ENCODE results near the gene LIG1.
"Not testable (repeated sequence)": the region's sequence is repeated elsewhere in the genome, so short reads cannot be mapped to it uniquely, and the experiment has no call there.

Gene LIG1

DNA sequence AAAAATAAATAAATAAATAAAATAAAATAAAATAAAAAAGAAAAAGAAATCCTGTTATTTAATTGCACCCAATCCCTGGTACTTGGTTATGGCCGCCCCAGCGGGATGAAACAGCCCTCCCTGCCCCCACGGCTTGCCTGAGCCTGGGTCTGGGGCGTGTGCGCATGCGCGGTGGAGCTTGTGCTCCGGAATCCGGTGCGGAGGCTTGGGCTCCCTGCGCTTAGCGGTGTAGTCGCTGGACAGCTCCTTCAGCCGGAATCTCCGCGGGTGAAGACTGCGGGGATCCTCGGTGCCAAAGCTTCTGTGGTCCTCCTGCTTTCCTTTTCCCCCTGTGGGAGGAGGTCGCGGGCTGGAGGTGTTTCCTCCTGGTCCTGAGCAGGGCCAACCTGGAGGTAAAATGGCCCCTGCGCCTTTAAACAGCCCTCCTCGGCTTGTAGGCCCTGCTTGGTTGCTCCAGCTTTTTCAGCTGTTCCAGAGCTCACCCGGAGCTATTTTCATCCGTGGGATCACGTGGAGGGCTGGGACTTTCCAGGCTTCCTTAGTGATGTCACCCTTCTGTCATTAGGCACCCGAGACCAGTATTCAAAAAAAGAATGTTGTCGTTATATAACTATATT lies 59.7 kb downstream of the LIG1 start, which contains the start of gene PLA2G4C:
TSS of gene PLA2G4C (minus strand) at position 468 of the 617 bp plus-strand sequence. CDS start 4,288 bp downstream, outside the sequence.
- Histone ChIP-seq H3K27ac (ENCODE audit: insufficient read depth, low read length, poor library complexity, severe bottlenecking) (peak within 1 kb of the TSS; percentile 60), H3K9me3 (ENCODE audit: control insufficient read depth, low read length) (no peaks in the 10 kb centered on the region), H3K36me3 (ENCODE audit: control insufficient read depth, insufficient read depth, low read length) (no peaks in the 10 kb centered on the region), H3K4me1 (ENCODE audit: control insufficient read depth, insufficient read depth, low read length, poor library complexity, severe bottlenecking) (peaks cover 7% of the 10 kb centered on the region), H3K4me3 (ENCODE audit: insufficient read depth, low read depth, low read length, poor library complexity, severe bottlenecking) (peak within 1 kb of the TSS; percentile 72), H3K27me3 (replicated peaks; ENCODE audit: control insufficient read depth, insufficient read depth, low read length, poor library complexity, severe bottlenecking) (no peaks in the 10 kb centered on the region)
- DNase-seq: peak; percentile 56 to 76 (median 57)

DNA sequence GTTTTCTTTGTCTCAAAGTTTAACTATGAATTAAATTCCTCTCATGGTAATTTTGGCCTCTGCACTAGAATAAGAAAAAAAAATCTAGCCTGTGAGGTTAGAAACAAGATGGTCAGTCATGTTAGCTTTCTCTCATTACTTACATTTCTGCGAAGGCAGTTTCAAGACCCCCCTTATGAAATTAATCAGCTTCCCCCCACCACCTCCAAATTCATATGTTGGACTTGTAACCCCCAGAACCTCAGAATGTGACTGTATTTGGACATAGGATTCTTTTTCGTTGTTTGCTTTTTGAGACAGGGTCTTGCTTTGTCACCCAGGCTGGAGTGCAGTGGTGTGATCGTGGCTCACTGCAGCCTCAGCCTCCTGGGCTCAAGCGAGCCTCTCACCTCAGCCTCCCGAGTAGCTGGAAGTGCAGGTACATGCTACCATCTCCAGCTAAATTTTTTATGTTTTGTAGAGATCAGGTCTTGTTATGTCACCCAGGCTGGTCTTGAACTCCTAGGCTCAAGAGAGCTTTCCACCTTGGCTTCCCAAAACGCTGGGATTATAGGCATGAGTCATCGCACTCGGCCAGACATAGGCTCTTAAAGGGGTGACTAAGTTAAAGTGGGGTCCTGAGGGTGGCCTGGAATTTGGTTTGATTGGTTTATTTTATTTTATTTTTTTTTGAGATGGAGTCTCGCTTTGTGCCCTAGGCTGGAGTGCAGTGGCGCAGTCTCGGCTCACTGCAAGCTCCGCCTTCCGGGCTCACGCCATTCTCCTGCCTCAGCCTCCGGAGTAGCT lies 61.0 kb downstream of the LIG1 start:
- H3K36me3 ChIP-seq (ENCODE audit: control insufficient read depth, insufficient read depth, low read length): no peaks in the 10 kb centered on the region
- no peak overlapping the region for H3K4me3 ChIP-seq (ENCODE audit: insufficient read depth, low read depth, low read length, poor library complexity, severe bottlenecking)
- no peaks in the 10 kb centered on the region for H3K27me3 ChIP-seq (replicated peaks; ENCODE audit: control insufficient read depth, insufficient read depth, low read length, poor library complexity, severe bottlenecking)
- H3K9me3 ChIP-seq (ENCODE audit: control insufficient read depth, low read length): no peaks in the 10 kb centered on the region
- no peak for DNase-seq
- H3K27ac ChIP-seq (ENCODE audit: insufficient read depth, low read length, poor library complexity, severe bottlenecking): no peak overlapping the region
- H3K4me1 ChIP-seq (ENCODE audit: control insufficient read depth, insufficient read depth, low read length, poor library complexity, severe bottlenecking): peaks cover 7% of the 10 kb centered on the region

DNA sequence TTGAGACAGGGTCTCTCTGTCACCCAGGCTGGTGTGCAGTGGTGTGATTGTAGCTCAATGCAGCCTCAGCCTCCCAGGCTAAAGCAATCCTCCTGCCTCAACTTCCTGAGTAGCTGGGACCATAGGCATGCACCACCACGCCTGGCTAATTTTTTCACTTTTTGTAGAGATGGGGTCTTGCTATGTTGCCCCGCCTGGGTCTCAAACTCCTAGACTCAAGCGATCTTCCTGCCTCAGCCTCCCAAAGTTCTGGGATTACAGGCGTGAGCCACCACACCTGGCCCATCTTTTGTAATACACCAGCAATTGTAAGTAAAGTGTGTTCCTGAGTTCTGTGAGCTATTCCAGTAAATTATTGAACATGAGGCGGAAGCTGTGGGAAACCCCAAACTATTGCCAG lies 66.2 kb downstream of the LIG1 start:
- DNase-seq: no peak
- Histone ChIP-seq H3K36me3 (ENCODE audit: control insufficient read depth, insufficient read depth, low read length) (no peaks in the 10 kb centered on the region), H3K4me3 (ENCODE audit: insufficient read depth, low read depth, low read length, poor library complexity, severe bottlenecking) (no peak overlapping the region), H3K4me1 (ENCODE audit: control insufficient read depth, insufficient read depth, low read length, poor library complexity, severe bottlenecking) (peaks cover 3% of the 10 kb centered on the region), H3K9me3 (ENCODE audit: control insufficient read depth, low read length) (no peaks in the 10 kb centered on the region), H3K27me3 (replicated peaks; ENCODE audit: control insufficient read depth, insufficient read depth, low read length, poor library complexity, severe bottlenecking) (no peaks in the 10 kb centered on the region), H3K27ac (ENCODE audit: insufficient read depth, low read length, poor library complexity, severe bottlenecking) (no peak overlapping the region)

DNA sequence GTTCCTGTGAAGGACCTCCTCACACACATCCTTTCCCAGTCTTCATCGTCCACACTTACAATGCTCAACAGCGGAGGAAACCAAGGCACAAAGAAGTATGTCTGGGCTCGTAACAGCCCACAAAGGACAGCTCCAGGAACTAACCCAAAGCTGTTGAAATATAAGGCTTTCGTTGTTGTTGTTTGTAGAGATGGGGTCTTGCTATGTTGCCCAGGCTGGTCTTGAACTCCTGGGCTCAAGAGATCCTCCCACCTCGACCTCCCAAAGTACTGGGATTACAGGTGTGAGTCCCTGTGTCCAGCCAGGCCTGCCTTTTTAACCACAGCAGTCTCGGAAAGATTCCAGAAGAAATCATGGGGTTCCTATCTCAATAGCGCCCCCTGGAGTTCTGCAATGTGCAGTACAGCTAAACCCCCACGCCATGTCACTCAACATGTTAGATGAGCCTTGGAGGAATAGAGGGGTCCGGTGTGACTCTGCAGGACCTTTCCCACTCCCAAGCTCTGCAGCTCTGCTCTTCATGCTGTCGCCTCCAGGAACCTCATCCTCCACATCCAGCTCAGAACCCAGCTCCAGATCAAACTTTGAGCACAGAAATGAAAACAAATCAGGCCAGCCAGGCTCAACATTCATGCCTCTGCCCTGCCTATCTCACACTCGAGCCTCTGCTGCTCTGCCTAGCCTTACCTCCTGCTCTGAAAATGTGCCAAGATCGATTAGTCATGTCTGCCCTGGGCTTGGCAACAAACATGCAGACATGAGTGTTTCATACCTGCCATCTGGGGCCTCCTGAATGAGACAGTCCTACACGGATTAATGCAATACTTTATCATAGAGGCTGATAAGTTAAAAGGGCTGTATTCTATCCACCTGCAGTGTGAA lies 67.0 kb downstream of the LIG1 start:
- Histone ChIP-seq H3K4me3 (ENCODE audit: insufficient read depth, low read depth, low read length, poor library complexity, severe bottlenecking) (no peak overlapping the region), H3K9me3 (ENCODE audit: control insufficient read depth, low read length) (no peaks in the 10 kb centered on the region), H3K36me3 (ENCODE audit: control insufficient read depth, insufficient read depth, low read length) (no peaks in the 10 kb centered on the region), H3K27me3 (replicated peaks; ENCODE audit: control insufficient read depth, insufficient read depth, low read length, poor library complexity, severe bottlenecking) (no peaks in the 10 kb centered on the region), H3K4me1 (ENCODE audit: control insufficient read depth, insufficient read depth, low read length, poor library complexity, severe bottlenecking) (peaks cover 3% of the 10 kb centered on the region), H3K27ac (ENCODE audit: insufficient read depth, low read length, poor library complexity, severe bottlenecking) (no peak overlapping the region)
- DNase-seq: peak in 1 of 3 donors; percentile 17

DNA sequence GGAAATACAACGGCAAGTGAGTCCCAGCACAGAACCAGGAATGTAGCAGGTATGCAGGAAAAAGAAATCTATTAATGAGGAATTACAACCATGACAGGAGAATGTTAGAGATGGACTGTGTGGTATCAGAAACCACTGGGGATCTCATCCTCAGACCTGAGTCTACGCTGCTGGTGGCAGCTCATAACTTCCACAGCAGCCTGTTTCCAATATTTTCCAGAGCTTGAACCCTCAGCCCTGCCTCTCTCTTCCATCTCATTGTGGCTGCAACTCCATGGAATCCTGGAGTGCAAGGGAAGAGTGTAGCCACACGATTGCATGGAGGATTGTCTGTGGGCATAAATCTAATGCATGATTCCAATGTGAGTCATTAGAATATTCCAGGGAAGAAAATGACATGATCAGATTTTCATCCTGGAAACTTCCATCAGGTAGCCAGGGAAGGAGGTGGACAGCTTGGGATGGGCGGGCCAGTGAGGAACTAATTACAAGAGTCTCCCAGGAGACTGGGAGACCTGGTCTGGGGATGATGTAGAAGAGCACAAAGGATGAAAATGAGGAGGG lies 74.5 kb downstream of the LIG1 start:
- H3K27ac ChIP-seq (ENCODE audit: insufficient read depth, low read length, poor library complexity, severe bottlenecking): no peak overlapping the region
- DNase-seq: no peak
- no peaks in the 10 kb centered on the region for H3K36me3 ChIP-seq (ENCODE audit: control insufficient read depth, insufficient read depth, low read length)
- H3K9me3 ChIP-seq (ENCODE audit: control insufficient read depth, low read length): no peaks in the 10 kb centered on the region
- no peaks in the 10 kb centered on the region for H3K27me3 ChIP-seq (replicated peaks; ENCODE audit: control insufficient read depth, insufficient read depth, low read length, poor library complexity, severe bottlenecking)
- no peaks in the 10 kb centered on the region for H3K4me1 ChIP-seq (ENCODE audit: control insufficient read depth, insufficient read depth, low read length, poor library complexity, severe bottlenecking)
- no peak overlapping the region for H3K4me3 ChIP-seq (ENCODE audit: insufficient read depth, low read depth, low read length, poor library complexity, severe bottlenecking)

DNA sequence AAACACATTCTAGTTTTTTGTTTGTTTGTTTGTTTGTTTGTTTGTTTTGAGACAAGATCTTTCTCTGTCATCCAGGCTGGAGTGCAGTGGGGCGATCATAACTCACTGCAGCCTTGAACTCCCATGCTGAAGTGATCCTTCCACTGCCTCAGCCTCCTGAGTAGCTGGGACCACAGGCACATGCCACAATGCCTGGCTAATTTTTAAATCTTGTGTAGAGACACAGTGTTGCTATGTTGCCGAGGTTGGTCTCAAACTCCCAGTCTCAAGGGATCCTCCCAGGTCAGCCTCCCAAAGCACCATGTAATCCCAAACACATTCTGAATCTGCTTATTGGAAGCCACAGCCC lies 75.3 kb downstream of the LIG1 start:
- Histone ChIP-seq H3K4me3 (ENCODE audit: insufficient read depth, low read depth, low read length, poor library complexity, severe bottlenecking) (no peak overlapping the region), H3K4me1 (ENCODE audit: control insufficient read depth, insufficient read depth, low read length, poor library complexity, severe bottlenecking) (no peaks in the 10 kb centered on the region), H3K9me3 (ENCODE audit: control insufficient read depth, low read length) (no peaks in the 10 kb centered on the region), H3K27me3 (replicated peaks; ENCODE audit: control insufficient read depth, insufficient read depth, low read length, poor library complexity, severe bottlenecking) (no peaks in the 10 kb centered on the region), H3K27ac (ENCODE audit: insufficient read depth, low read length, poor library complexity, severe bottlenecking) (no peak overlapping the region), H3K36me3 (ENCODE audit: control insufficient read depth, insufficient read depth, low read length) (no peaks in the 10 kb centered on the region)
- DNase-seq: no peak

DNA sequence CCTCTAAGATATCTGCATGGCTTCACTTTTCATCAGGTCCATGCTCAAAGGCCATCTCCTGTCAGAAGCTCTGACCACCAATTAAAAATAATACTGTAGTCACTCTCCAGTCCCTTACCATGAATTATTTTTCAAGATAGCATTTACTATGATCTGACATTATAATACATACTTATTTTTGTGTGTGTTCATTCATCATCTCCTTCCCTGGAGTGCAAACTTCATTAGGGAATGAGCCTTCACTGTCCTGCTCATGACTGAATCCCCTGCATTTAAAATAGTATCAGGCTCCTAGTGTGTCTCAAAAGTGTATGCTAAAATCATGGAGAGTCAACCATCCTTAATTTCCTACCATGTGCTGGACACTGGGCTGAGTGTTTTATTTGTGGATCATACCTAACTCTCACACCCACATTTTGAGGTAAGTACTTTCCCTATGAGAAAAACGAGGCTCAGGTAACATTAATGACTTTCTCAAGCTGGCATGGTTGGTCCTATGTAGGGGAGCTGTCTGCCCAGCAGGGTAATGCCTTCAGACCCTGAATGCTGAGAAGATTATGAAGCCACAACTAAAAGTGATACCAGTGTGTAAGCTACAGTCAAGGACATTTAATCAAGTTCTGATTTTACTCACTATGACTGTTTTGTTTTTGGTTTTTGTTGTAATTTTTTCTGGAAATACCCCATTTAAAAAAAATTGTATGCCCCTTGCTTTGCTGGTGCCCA lies 75.9 kb downstream of the LIG1 start:
- H3K36me3 ChIP-seq (ENCODE audit: control insufficient read depth, insufficient read depth, low read length): no peaks in the 10 kb centered on the region
- no peaks in the 10 kb centered on the region for H3K4me1 ChIP-seq (ENCODE audit: control insufficient read depth, insufficient read depth, low read length, poor library complexity, severe bottlenecking)
- DNase-seq: no peak
- H3K27ac ChIP-seq (ENCODE audit: insufficient read depth, low read length, poor library complexity, severe bottlenecking): no peak overlapping the region
- no peaks in the 10 kb centered on the region for H3K9me3 ChIP-seq (ENCODE audit: control insufficient read depth, low read length)
- no peak overlapping the region for H3K4me3 ChIP-seq (ENCODE audit: insufficient read depth, low read depth, low read length, poor library complexity, severe bottlenecking)
- no peaks in the 10 kb centered on the region for H3K27me3 ChIP-seq (replicated peaks; ENCODE audit: control insufficient read depth, insufficient read depth, low read length, poor library complexity, severe bottlenecking)

DNA sequence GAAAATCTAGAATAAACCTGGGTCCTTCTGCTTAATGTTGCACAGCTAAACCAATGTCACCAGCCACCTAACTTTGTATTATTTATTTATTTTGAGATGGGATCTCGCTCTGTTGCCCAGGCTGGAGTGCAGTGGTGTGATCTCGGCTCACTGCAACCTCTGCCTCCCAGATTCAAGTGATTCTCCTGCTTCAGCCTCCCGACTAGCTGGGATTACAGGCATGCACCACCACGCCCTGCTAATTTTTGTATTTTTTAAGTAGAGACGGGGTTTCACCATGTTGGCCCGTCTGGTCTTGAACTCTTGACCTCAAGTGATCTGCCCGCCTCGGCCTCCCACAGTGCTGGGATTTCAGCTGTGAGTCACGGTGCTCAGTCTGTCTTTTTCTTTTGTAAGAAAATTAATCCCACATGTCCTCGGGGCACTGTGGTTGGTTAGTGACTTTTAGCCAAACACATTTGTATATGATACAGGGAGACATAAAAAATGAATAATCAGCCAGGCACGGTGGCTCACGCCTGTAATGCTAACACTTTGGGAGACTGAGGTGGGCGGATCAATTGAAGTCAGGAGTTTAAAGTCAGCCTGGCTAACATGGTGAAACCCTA lies 78.9 kb downstream of the LIG1 start:
- not testable (repeated sequence) for DNase-seq; H3K36me3 ChIP-seq (ENCODE audit: control insufficient read depth, insufficient read depth, low read length); H3K4me3 ChIP-seq (ENCODE audit: insufficient read depth, low read depth, low read length, poor library complexity, severe bottlenecking); H3K4me1 ChIP-seq (ENCODE audit: control insufficient read depth, insufficient read depth, low read length, poor library complexity, severe bottlenecking); H3K27me3 ChIP-seq (replicated peaks; ENCODE audit: control insufficient read depth, insufficient read depth, low read length, poor library complexity, severe bottlenecking); H3K9me3 ChIP-seq (ENCODE audit: control insufficient read depth, low read length); H3K27ac ChIP-seq (ENCODE audit: insufficient read depth, low read length, poor library complexity, severe bottlenecking)

DNA sequence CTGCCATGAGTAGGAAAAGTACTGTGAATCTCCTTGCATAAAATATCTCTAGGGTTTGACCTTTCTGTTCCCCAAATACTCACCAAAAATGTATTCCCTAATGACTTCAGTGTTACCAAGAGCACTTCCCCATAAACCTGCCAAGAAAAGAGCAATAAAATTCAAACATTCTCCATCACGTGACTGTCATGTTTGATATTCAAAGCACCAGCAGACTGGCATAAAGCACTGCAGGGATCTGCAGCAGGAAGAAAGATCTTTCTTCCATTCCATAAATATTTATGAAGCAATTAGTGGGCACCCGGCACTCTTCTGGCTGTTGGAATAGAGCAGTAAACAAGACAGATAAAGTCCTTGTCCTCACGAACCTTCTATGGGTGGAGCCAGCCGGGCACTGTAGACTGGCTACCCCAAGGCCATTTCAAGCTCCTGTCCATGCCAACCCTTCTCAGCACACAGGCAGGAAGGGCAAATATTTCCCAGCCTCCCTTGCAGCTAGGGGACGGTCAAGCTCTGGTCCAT lies 79.8 kb downstream of the LIG1 start:
- Histone ChIP-seq H3K27me3 (replicated peaks; ENCODE audit: control insufficient read depth, insufficient read depth, low read length, poor library complexity, severe bottlenecking) (no peaks in the 10 kb centered on the region), H3K27ac (ENCODE audit: insufficient read depth, low read length, poor library complexity, severe bottlenecking) (no peak overlapping the region), H3K4me1 (ENCODE audit: control insufficient read depth, insufficient read depth, low read length, poor library complexity, severe bottlenecking) (no peaks in the 10 kb centered on the region), H3K36me3 (ENCODE audit: control insufficient read depth, insufficient read depth, low read length) (no peaks in the 10 kb centered on the region), H3K9me3 (ENCODE audit: control insufficient read depth, low read length) (no peaks in the 10 kb centered on the region), H3K4me3 (ENCODE audit: insufficient read depth, low read depth, low read length, poor library complexity, severe bottlenecking) (no peak overlapping the region)
- DNase-seq: no peak
